Measurements from ENCODE around the gene LRRC25.
A peak's percentile ranks its signal among the peaks of the same experiment; 100 is the strongest.

The LRRC25 gene
- 0 reads per million in 9 experiments for total RNA-seq

GRCh38 chr19:18397242-18398202 lies at the start of gene LRRC25:
LRRC25 (minus strand) TSS chr19:18397622; CDS start chr19:18396963, 659 bp downstream.
- DNase-seq (no peak), ATAC-seq (replicated peaks) (peak; percentile 74)
- Mint-ChIP-seq H3K4me3 (peak within 1 kb of the TSS; percentile 14 to 15), H3K27me3 (peaks cover 10 to 43% of the 10 kb centered on the region in 2 donors), H3K36me3 (ENCODE audit: insufficient read depth) (peaks cover 7% of the 10 kb centered on the region), H3K9me3 (no peaks in the 10 kb centered on the region), H3K27ac (no peak within 1 kb of the TSS), H3K4me1 (ENCODE audit: low read depth in 2 of 2) (peaks cover 0 to 12% of the 10 kb centered on the region in 2 donors)

- peaks cover 13 to 20% of the 10 kb centered on the region in 2 donors for H3K4me1 Mint-ChIP-seq (ENCODE audit: low read depth in 2 of 2)
- no peak overlapping the region for H3K4me3 Mint-ChIP-seq
- no peaks in the 10 kb centered on the region for H3K27me3 Mint-ChIP-seq
- no peak for DNase-seq
- peaks cover 96% of the 10 kb centered on the region for H3K36me3 Mint-ChIP-seq (ENCODE audit: insufficient read depth)
- ATAC-seq (replicated peaks) = no peak
- H3K9me3 Mint-ChIP-seq = peaks cover 6 to 9% of the 10 kb centered on the region in 2 donors
- H3K27ac Mint-ChIP-seq = peak overlapping the region in 1 of 2 donors; percentile 53
These were observed 49.5 kb upstream of the LRRC25 start for GRCh38 chr19:18446811-18447359.

- DNase-seq (no peak), ATAC-seq (replicated peaks) (no peak)
- H3K9me3 Mint-ChIP-seq = peaks cover 7 to 9% of the 10 kb centered on the region in 2 donors
- H3K27ac Mint-ChIP-seq = peak overlapping the region in 1 of 2 donors; percentile 53
- peaks cover 16 to 25% of the 10 kb centered on the region in 2 donors for H3K4me1 Mint-ChIP-seq (ENCODE audit: low read depth in 2 of 2)
- H3K4me3 Mint-ChIP-seq = no peak overlapping the region
- peaks cover 94% of the 10 kb centered on the region for H3K36me3 Mint-ChIP-seq (ENCODE audit: insufficient read depth)
- H3K27me3 Mint-ChIP-seq = no peaks in the 10 kb centered on the region
These were observed 48.9 kb upstream of the LRRC25 start for GRCh38 chr19:18446145-18446810.

GRCh38 chr19:18445262-18445948 lies 48.0 kb upstream of the LRRC25 start:
- Mint-ChIP-seq H3K4me3 (no peak overlapping the region), H3K9me3 (peaks cover 7 to 9% of the 10 kb centered on the region in 2 donors), H3K27ac (no peak overlapping the region), H3K36me3 (ENCODE audit: insufficient read depth) (peaks cover 94% of the 10 kb centered on the region), H3K4me1 (ENCODE audit: low read depth in 2 of 2) (peaks cover 19 to 26% of the 10 kb centered on the region in 2 donors), H3K27me3 (no peaks in the 10 kb centered on the region)
- DNase-seq (no peak), ATAC-seq (replicated peaks) (no peak)

- DNase-seq = no peak
- Mint-ChIP-seq H3K4me1 (ENCODE audit: low read depth in 2 of 2) (peaks cover 25 to 29% of the 10 kb centered on the region in 2 donors), H3K36me3 (ENCODE audit: insufficient read depth) (peaks cover 92% of the 10 kb centered on the region), H3K9me3 (peaks cover 7 to 9% of the 10 kb centered on the region in 2 donors), H3K27me3 (no peaks in the 10 kb centered on the region), H3K4me3 (no peak overlapping the region), H3K27ac (no peak overlapping the region)
- ATAC-seq (replicated peaks) = no peak
These were observed 47.1 kb upstream of the LRRC25 start for GRCh38 chr19:18444513-18444912.

- H3K36me3 Mint-ChIP-seq (ENCODE audit: insufficient read depth) = peaks cover 89% of the 10 kb centered on the region
- peaks cover 7 to 9% of the 10 kb centered on the region in 2 donors for H3K9me3 Mint-ChIP-seq
- DNase-seq (no peak), ATAC-seq (replicated peaks) (no peak)
- H3K27ac Mint-ChIP-seq = peak overlapping the region in 1 of 2 donors; percentile 79
- peaks cover 27 to 29% of the 10 kb centered on the region in 2 donors for H3K4me1 Mint-ChIP-seq (ENCODE audit: low read depth in 2 of 2)
- H3K4me3 Mint-ChIP-seq = no peak overlapping the region
- H3K27me3 Mint-ChIP-seq = no peaks in the 10 kb centered on the region
These were observed 46.4 kb upstream of the LRRC25 start for GRCh38 chr19:18443831-18444230.

GRCh38 chr19:18443406-18443805 lies 46.0 kb upstream of the LRRC25 start:
- Mint-ChIP-seq H3K36me3 (ENCODE audit: insufficient read depth) (peaks cover 87% of the 10 kb centered on the region), H3K27ac (peak overlapping the region in 1 of 2 donors; percentile 79), H3K27me3 (no peaks in the 10 kb centered on the region), H3K4me3 (no peak overlapping the region), H3K9me3 (peaks cover 7 to 9% of the 10 kb centered on the region in 2 donors), H3K4me1 (ENCODE audit: low read depth in 2 of 2) (peaks cover 27 to 33% of the 10 kb centered on the region in 2 donors)
- ATAC-seq (replicated peaks) = no peak
- DNase-seq = no peak

- Mint-ChIP-seq H3K4me3 (peak overlapping the region in 1 of 2 donors; percentile 7), H3K4me1 (ENCODE audit: low read depth in 2 of 2) (peaks cover 27 to 31% of the 10 kb centered on the region in 2 donors), H3K36me3 (ENCODE audit: insufficient read depth) (peaks cover 87% of the 10 kb centered on the region), H3K27ac (peak overlapping the region; percentile 85 to 89), H3K27me3 (no peaks in the 10 kb centered on the region), H3K9me3 (peaks cover 7 to 9% of the 10 kb centered on the region in 2 donors)
- DNase-seq = no peak
- ATAC-seq (replicated peaks) = no peak
These were observed 45.5 kb upstream of the LRRC25 start for GRCh38 chr19:18442941-18443340.

- Mint-ChIP-seq H3K36me3 (ENCODE audit: insufficient read depth) (peaks cover 86% of the 10 kb centered on the region), H3K27ac (peak overlapping the region; percentile 85 to 89), H3K4me1 (ENCODE audit: low read depth in 2 of 2) (peaks cover 27 to 31% of the 10 kb centered on the region in 2 donors), H3K27me3 (no peaks in the 10 kb centered on the region), H3K4me3 (peak overlapping the region; percentile 33 to 64), H3K9me3 (peaks cover 7 to 9% of the 10 kb centered on the region in 2 donors)
- ATAC-seq (replicated peaks) (peak; percentile 50), DNase-seq (peak; percentile 48 to 58 (median 56))
These were observed 44.7 kb upstream of the LRRC25 start for GRCh38 chr19:18441804-18442788.

GRCh38 chr19:18440936-18441803 lies 43.7 kb upstream of the LRRC25 start:
- Mint-ChIP-seq H3K27me3 (no peaks in the 10 kb centered on the region), H3K4me3 (no peak overlapping the region), H3K36me3 (ENCODE audit: insufficient read depth) (peaks cover 84% of the 10 kb centered on the region), H3K9me3 (peaks cover 7 to 9% of the 10 kb centered on the region in 2 donors), H3K27ac (peak overlapping the region; percentile 89 to 92), H3K4me1 (ENCODE audit: low read depth in 2 of 2) (peaks cover 27 to 35% of the 10 kb centered on the region in 2 donors)
- DNase-seq = no peak
- ATAC-seq (replicated peaks) = peak; percentile 0

- Mint-ChIP-seq H3K9me3 (peaks cover 7 to 9% of the 10 kb centered on the region in 2 donors), H3K4me1 (ENCODE audit: low read depth in 2 of 2) (peaks cover 27 to 39% of the 10 kb centered on the region in 2 donors), H3K27me3 (no peaks in the 10 kb centered on the region), H3K36me3 (ENCODE audit: insufficient read depth) (peaks cover 83% of the 10 kb centered on the region), H3K4me3 (no peak overlapping the region), H3K27ac (peak overlapping the region; percentile 41 to 92)
- DNase-seq (no peak), ATAC-seq (replicated peaks) (peak; percentile 6)
These were observed 43.0 kb upstream of the LRRC25 start for GRCh38 chr19:18440415-18440877.
